Tibial nerve (tissue), 4 donors: Measurements from ENCODE around the gene ETV6. TPM values are rescaled to one million over a fixed set of nuclear protein-coding genes. Genes with fewer than 3 reads are reported as not detected.
A peak's percentile ranks its signal among the peaks of the same experiment; 100 is the strongest.

Source experiments
- DNase-seq, 2 donors: peaks; one replicate each; pipeline ENCODE4 v3.0.0-alpha.2; 2019; ENCODE audit warnings: low spot score in 2 of 2
- H3K27ac ChIP-seq, 4 donors: fragments of 200-600 bp; sonication (generic) in 3 of 4; one replicate each; pipeline ENCODE4 v1.5.1; 2017 to 2019; ENCODE audit warnings: mild to moderate bottlenecking in 1 of 4
- H3K27me3 ChIP-seq, 2 donors: fragments of 200-600 bp; sonication (generic) in 1 of 2; one replicate each; pipeline versions ENCODE4 v1.5.1 to v1.6.0; 2017 to 2019
- H3K36me3 ChIP-seq, 3 donors: fragments of 200-600 bp; sonication (generic); one replicate each; pipeline ENCODE4 v1.5.1; 2018 to 2019
- H3K4me1 ChIP-seq, 4 donors: fragments of 200-600 bp; sonication (generic) in 3 of 4; one replicate each; pipeline ENCODE4 v1.5.1; 2017 to 2019
- H3K4me3 ChIP-seq, 4 donors: fragments of 200-600 bp; sonication (generic) in 3 of 4; one replicate each; pipeline ENCODE4 v1.5.1; 2017 to 2019; ENCODE audit warnings: mild to moderate bottlenecking in 1 of 4, moderate library complexity in 1 of 4
- H3K9me3 ChIP-seq, 4 donors: fragments of 200-600 bp; sonication (generic) in 3 of 4; one replicate each; pipeline ENCODE4 v1.5.1; 2017 to 2019
- EP300 ChIP-seq, 2 donors: sonication (generic); formaldehyde crosslinking; IDR thresholded peaks; one replicate each; pipeline ENCODE4 v1.6.1; 2017; ENCODE audit warnings: antibody characterized with exemption in 2 of 2, mild to moderate bottlenecking in 1 of 2
- POLR2A ChIP-seq, 2 donors: fragments of 450-650 bp; IDR thresholded peaks; one replicate each; pipeline ENCODE4 v1.6.1; 2017; ENCODE audit warnings: antibody characterized with exemption in 2 of 2, mild to moderate bottlenecking in 2 of 2, moderate library complexity in 2 of 2
- WGBS, 2 donors: methylation state at CpG; one replicate each; pipeline ENCODE4 v1.1.5; 2018; 5-methylcytosine and 5-hydroxymethylcytosine counted together
- total RNA-seq, 4 donors: library from RNA; depleted of rRNA; stranded (reverse); fragments of >200 nt; gene quantifications; one replicate each; pipeline ENCODE4 v1.1.0, GENCODE V29; 2016
- TF ChIP-seq, protein P1 (sequence below), 5 experiments: fragments of 200-600 bp in 3 of 5; fragments of 450-650 bp in 2 of 5; sonication (generic) in 3 of 5; IDR thresholded peaks; one replicate each; pipeline ENCODE4 v1.5.1; 2016 to 2019; ENCODE audit warnings: antibody characterized with exemption in 5 of 5, mild to moderate bottlenecking in 3 of 5, moderate library complexity in 2 of 5

The ETV6 gene
- total RNA-seq, 4 donors from 2014 or later: 6.7 to 14.1 (median 8.3) TPM

DNA sequence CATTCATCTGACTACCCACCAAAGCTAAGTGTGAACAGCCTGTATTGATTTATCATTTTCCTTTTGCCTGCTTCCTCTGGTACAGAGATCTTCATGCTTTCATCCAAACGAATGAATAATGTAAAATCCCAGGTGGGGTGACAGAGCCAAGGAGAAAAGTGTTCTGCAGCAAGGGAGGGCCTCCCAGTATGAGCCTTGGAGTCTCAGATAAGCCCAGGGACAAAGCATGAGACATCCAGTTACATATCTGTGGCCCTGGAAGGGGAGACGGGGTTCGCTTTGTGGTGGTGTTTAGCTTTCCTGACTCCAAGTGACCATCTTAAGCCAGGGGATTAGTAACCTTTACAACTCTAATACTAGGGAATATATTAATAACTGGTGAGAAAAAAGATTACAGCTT lies 177.1 kb downstream of the ETV6 start:
- H3K27ac ChIP-seq: peak overlapping the region in 1 of 4 donors; percentile 37
- no peaks in the 10 kb centered on the region for H3K9me3 ChIP-seq
- H3K27me3 ChIP-seq: no peaks in the 10 kb centered on the region
- TF ChIP-seq POLR2A (IDR thresholded peaks at IDR 0.05): no peak
- TF ChIP-seq, protein P1, sequence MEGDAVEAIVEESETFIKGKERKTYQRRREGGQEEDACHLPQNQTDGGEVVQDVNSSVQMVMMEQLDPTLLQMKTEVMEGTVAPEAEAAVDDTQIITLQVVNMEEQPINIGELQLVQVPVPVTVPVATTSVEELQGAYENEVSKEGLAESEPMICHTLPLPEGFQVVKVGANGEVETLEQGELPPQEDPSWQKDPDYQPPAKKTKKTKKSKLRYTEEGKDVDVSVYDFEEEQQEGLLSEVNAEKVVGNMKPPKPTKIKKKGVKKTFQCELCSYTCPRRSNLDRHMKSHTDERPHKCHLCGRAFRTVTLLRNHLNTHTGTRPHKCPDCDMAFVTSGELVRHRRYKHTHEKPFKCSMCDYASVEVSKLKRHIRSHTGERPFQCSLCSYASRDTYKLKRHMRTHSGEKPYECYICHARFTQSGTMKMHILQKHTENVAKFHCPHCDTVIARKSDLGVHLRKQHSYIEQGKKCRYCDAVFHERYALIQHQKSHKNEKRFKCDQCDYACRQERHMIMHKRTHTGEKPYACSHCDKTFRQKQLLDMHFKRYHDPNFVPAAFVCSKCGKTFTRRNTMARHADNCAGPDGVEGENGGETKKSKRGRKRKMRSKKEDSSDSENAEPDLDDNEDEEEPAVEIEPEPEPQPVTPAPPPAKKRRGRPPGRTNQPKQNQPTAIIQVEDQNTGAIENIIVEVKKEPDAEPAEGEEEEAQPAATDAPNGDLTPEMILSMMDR (IDR thresholded peaks at IDR 0.05): no peak
- TF ChIP-seq EP300 (IDR thresholded peaks at IDR 0.05): no peak
- no peak for DNase-seq
- WGBS, 2 donors: 80 to 81% methylated on average over 3 of the region's 3 CpGs
- peaks cover 0 to 52% (median 32%) of the 10 kb centered on the region in 4 donors for H3K4me1 ChIP-seq
- no peak overlapping the region for H3K4me3 ChIP-seq
- no peaks in the 10 kb centered on the region for H3K36me3 ChIP-seq

DNA sequence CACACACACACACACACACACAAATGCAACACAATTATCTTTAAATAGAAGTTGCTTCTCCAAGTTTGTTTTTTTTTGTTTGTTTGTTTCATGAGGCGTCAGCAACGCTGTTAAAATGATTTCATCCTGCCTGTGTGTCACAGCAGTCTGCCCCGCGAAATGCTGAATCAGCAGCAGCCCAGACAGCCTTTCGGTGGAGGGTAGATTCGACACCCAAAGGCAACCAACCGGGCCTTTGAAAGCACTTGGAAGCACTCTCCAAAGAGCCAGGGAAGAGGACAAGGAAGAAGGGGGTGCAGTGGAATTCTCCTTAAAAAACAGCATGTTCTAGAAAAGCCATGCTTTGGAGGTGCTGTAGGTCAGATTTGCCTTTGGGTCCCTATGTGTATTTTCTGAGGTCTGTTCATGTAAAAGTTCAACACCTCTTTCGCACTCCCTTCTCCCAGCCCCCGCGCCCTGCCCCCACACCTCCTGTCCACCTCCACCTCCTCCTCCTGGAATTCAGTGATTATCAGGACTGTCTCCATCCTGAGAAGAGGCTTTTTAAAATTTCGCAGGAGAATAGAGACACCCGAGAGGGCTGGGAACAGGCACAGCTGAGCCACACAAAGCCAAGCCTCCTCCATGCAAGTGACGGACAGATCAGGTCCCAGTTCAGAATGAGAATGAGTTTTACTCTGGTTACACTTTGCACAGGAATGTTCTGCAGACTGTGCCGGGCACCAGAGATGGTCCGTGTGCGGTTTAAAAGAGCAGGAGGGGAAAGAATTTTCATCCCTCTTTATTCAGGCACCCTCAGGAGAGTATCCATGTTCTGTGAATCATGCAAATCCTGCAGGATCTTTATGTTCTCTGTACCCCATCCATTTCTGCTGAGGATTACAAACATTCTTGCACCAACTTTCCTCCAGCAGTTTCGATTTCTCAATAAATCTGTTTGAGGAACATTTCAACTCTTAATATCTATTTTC lies 177.9 kb downstream of the ETV6 start:
- WGBS, 2 donors: 44 to 51% methylated on average over 17 of the region's 17 CpGs
- Histone ChIP-seq H3K4me1 (peaks cover 0 to 44% (median 30%) of the 10 kb centered on the region in 4 donors), H3K36me3 (no peaks in the 10 kb centered on the region), H3K27ac (peak overlapping the region in 2 of 4 donors; percentile 34 to 37), H3K4me3 (no peak overlapping the region), H3K27me3 (no peaks in the 10 kb centered on the region), H3K9me3 (no peaks in the 10 kb centered on the region)
- no peak for DNase-seq
- no peak for TF ChIP-seq POLR2A (IDR thresholded peaks at IDR 0.05)
- TF ChIP-seq EP300 (IDR thresholded peaks at IDR 0.05): peak in 1 of 2 donors; percentile 52

DNA sequence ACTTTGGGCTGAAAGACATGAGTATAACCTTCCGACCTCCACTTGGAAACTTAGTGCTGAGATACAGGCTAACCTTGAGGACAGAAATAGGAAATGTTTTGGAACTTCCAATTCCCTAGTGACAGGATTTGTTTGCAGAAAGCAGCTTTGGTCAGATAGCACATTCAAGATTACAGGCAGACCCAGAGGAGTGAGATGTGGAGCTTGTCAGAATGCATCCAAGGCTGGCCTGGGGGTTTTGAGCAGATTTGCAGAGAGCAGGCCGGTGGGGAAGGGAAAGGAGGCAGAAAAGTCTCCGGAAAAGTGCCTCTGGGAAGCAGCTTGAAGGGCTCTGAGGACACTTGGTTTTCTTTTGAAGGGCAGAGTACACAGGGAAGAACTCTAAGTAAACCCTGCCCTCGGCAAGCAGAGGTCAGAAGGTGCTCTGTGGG lies 180.3 kb downstream of the ETV6 start:
- no peak for TF ChIP-seq EP300 (IDR thresholded peaks at IDR 0.05)
- TF ChIP-seq, protein P1 (IDR thresholded peaks at IDR 0.05): no peak
- TF ChIP-seq POLR2A (IDR thresholded peaks at IDR 0.05): no peak

DNA sequence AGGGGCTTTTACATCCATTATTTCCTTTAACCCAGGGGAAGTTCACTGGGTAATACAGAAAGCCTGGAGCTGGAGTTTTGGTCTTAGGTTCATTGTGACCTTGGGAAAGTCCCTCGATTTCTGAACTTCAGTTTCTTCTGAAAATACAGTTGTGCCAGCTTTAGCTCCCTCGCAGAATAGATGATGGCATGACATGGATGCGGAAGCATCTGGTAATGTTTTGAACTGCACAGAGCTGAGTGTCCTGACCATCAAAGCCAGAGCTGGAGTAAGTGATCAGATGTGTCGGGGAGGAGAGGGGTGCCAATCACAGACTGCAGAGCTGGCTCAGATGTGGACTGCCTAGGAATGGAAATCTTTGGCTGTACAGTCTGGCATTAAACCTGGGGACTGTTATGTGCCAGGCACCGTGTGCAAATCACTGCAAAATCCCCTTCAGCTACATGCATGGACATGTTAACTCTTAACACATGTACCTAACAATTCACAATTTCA lies 180.9 kb downstream of the ETV6 start:
- Histone ChIP-seq H3K9me3 (no peaks in the 10 kb centered on the region), H3K4me1 (peaks cover 0 to 52% (median 30%) of the 10 kb centered on the region in 4 donors), H3K27me3 (no peaks in the 10 kb centered on the region), H3K27ac (peak overlapping the region in 2 of 4 donors; percentile 37 to 39), H3K4me3 (no peak overlapping the region), H3K36me3 (no peaks in the 10 kb centered on the region)
- DNase-seq: no peak
- 46 to 51% methylated on average over 5 of the region's 5 CpGs for WGBS, 2 donors
- no peak for TF ChIP-seq POLR2A (IDR thresholded peaks at IDR 0.05)
- TF ChIP-seq, protein P1 (IDR thresholded peaks at IDR 0.05): no peak
- no peak for TF ChIP-seq EP300 (IDR thresholded peaks at IDR 0.05)

More for the DNA sequence above, 180.3 kb downstream of the ETV6 start:
- H3K36me3 ChIP-seq: no peaks in the 10 kb centered on the region
- H3K27ac ChIP-seq: peak overlapping the region in 2 of 4 donors; percentile 39 to 57
- no peaks in the 10 kb centered on the region for H3K9me3 ChIP-seq
- DNase-seq: no peak
- H3K4me1 ChIP-seq: peaks cover 0 to 46% (median 27%) of the 10 kb centered on the region in 4 donors
- WGBS, 2 donors: 40 to 46% methylated on average over 4 of the region's 4 CpGs
- H3K4me3 ChIP-seq: no peak overlapping the region
- H3K27me3 ChIP-seq: no peaks in the 10 kb centered on the region

DNA sequence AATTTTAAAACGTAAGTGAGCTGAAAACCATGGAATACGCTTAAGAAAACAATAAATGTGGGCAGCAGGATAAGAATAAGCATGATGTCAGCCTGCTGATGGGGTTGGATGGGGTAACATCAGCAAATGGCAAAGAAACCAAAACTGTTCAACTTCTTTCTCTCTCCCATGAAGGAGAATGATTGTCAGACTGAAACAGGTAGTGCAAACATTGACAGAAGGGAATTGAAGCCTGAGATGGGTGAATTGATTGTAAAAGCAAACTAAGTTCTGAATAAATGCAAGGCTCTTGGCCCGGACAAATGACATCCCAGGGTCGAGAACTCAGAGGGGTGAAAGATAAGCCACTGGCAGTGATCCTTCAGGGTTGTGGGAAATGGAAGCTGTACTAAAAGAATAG lies 182.6 kb downstream of the ETV6 start:
- no peak for DNase-seq

More for the DNA sequence above, 182.6 kb downstream of the ETV6 start:
- peaks cover 0 to 64% (median 38%) of the 10 kb centered on the region in 4 donors for H3K4me1 ChIP-seq
- H3K27ac ChIP-seq: no peak overlapping the region
- no peaks in the 10 kb centered on the region for H3K9me3 ChIP-seq
- no peak overlapping the region for H3K4me3 ChIP-seq
- H3K36me3 ChIP-seq: no peaks in the 10 kb centered on the region
- H3K27me3 ChIP-seq: no peaks in the 10 kb centered on the region
- TF ChIP-seq, protein P1 (IDR thresholded peaks at IDR 0.05): no peak
- TF ChIP-seq EP300 (IDR thresholded peaks at IDR 0.05) (no peak), POLR2A (IDR thresholded peaks at IDR 0.05) (no peak)
- WGBS, 2 donors: 68 to 72% methylated on average over 4 of the region's 4 CpGs
